ENCODE measurements around the gene FAIM. TPM values are rescaled to one million over a fixed set of nuclear protein-coding genes. Genes with fewer than 3 reads are reported as not detected.

The FAIM gene
- total and polyA plus RNA-seq, 2 of the 8 experiments (the other 6 are each of a cell fraction or from before 2014, with no cell fraction given): 1.2 to 7.1 TPM

DNA sequence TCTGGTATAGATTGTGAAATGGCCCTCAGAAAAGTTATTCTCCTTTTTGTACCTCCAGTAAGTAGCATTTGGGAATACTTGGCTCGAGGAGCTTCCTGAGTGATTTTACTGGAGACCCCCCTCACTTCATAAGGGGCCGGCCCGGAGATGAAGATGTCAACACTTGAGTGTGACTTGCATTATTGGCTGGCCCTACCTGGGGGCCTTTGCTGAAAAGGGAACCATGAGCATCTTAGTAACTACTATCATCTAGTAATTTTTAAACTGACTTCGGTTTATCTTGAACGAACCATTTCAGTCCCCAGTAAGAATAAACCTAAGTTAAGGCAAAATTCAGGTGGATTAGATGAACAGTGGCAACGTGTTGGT, 1.3 kb downstream of the FAIM start:
- Histone ChIP-seq H2BK5ac (ENCODE audit: low read depth, low read length) (no peak overlapping the region), H4K91ac (replicated peaks; ENCODE audit: insufficient read length, low read length) (no peak overlapping the region), H3K9ac (replicated peaks in 1 of 4; ENCODE audit: extremely low read depth in 1 of 4, low read depth in 3 of 4, low read length in 3 of 4) (no peak overlapping the region), H3K4me1 (replicated peaks in 1 of 4; ENCODE audit: control insufficient read depth in 3 of 4, insufficient read depth in 4 of 4, low read length in 3 of 4) (peaks cover 0 to 5% (median 4%) of the 10 kb centered on the region in 4 experiments; a peak in 6 of 7 replicates), H3K14ac (ENCODE audit: insufficient read length) (no peak overlapping the region), H4K20me1 (replicated peaks in 1 of 2; ENCODE audit: control insufficient read depth in 1 of 2, insufficient read depth in 2 of 2, low read length in 2 of 2) (no peaks in the 10 kb centered on the region), H3K56ac (replicated peaks; ENCODE audit: insufficient read length, low read depth, low read length) (no peak overlapping the region), H3K18ac (ENCODE audit: extremely low read depth, low read length) (no peak overlapping the region), H3K9me3 (ENCODE audit: insufficient read depth in 2 of 2, low read depth in 1 of 2, low read length in 1 of 2) (no peaks in the 10 kb centered on the region), H3K27ac (ENCODE audit: low read depth, low read length) (no peak overlapping the region), H3K23ac (ENCODE audit: insufficient read length) (no peak overlapping the region), H2BK120ac (replicated peaks; ENCODE audit: low read depth, low read length) (no peak overlapping the region), H2AK5ac (ENCODE audit: low read depth, low read length) (no peak overlapping the region), H4K5ac (ENCODE audit: insufficient read length, low read depth, low read length) (no peak overlapping the region), H3K23me2 (ENCODE audit: low read depth, low read length) (peaks cover 6% of the 10 kb centered on the region; the same call in 1 of the 2 replicates), H2BK12ac (ENCODE audit: low read depth, low read length) (no peak overlapping the region), H3K4ac (replicated peaks; ENCODE audit: insufficient read length, low read depth, low read length) (no peak overlapping the region), H3K4me3 (ENCODE audit: extremely low read depth in 1 of 4, insufficient read depth in 2 of 4, low read depth in 3 of 4, low read length in 4 of 4) (peak overlapping the region in 2 of 4 experiments; percentile 56 to 80; a peak in 3 of 8 replicates), H2BK20ac (ENCODE audit: low read length) (no peak overlapping the region), H3K79me1 (ENCODE audit: low read depth, low read length) (no peaks in the 10 kb centered on the region), H4K8ac (ENCODE audit: extremely low read depth, insufficient read depth, low read length) (no peak overlapping the region), H3K79me2 (ENCODE audit: control insufficient read depth in 1 of 2, insufficient read depth in 2 of 2, low read length in 2 of 2) (no peaks in the 10 kb centered on the region), H2AFZ (ENCODE audit: low read length) (no peak overlapping the region), H2BK15ac (ENCODE audit: low read length) (no peak overlapping the region), H3K27me3 (replicated peaks in 1 of 4; ENCODE audit: control insufficient read depth in 3 of 4, extremely low read depth in 1 of 4, insufficient read depth in 3 of 4, low read length in 3 of 4) (peaks cover 0 to 4% (median 1%) of the 10 kb centered on the region in 4 experiments; a peak in 2 of 7 replicates), H3K36me3 (ENCODE audit: control insufficient read depth in 2 of 4, insufficient read depth in 4 of 4, low read length in 3 of 4) (no peaks in the 10 kb centered on the region), H3K4me2 (ENCODE audit: insufficient read depth in 1 of 2, low read depth in 2 of 2, low read length in 2 of 2) (peak overlapping the region; percentile 85 to 86; a peak in 3 of 4 replicates)
- WGBS, 2 experiments (ENCODE audit: extremely low coverage in 1 of 2, insufficient coverage in 1 of 2, insufficient read length in 1 of 2, insufficient replicate concordance in 2 of 2, low coverage in 1 of 2, low lambda C conversion rate in 2 of 2, missing lambda C conversion rate in 1 of 2): 69% methylated on average over 6 of the region's 6 CpGs; no CpG with 5 or more reads in 1 of the 2 experiments
- FAIRE-seq (no peak), DNase-seq (ENCODE audit: low read depth in 1 of 2, low spot score in 2 of 2) (no peak)
- no peak for TF ChIP-seq SAP30 (IDR thresholded peaks at IDR 0.05; ENCODE audit: insufficient read depth, insufficient replicate concordance, low read length)
- no peak for TF ChIP-seq SIRT6 (IDR thresholded peaks at IDR 0.05; ENCODE audit: low read length)
- ChIA-PET POLR2A (ENCODE audit: partially characterized antibody) (interaction anchor here (1.0 to 2.2 kb wide), 3 partner anchors 12 to 21 kb away, joined by 3 to 16 read pairs (median 3); partner anchors contain the start of gene CEP70), CTCF (ENCODE audit: partially characterized antibody) (interaction anchor here (1.2 kb wide), 2 partner anchors 16 to 323 kb away, joined by 3 read pairs; partner anchors contain the start of gene CEP70)
